SHP77 (cell line): ENCODE data around the gene POU2F1.

Source experiments
- DNase-seq, 2 experiments: peaks; one replicate each; lab custom pipeline; 2025; lab: John Stamatoyannopoulos, UW

The POU2F1 gene

GRCh38 chr1:167423684-167424619 is 203.3 kb downstream of the POU2F1 start:
- DNase-seq, result no peak

- no peak for DNase-seq
These were observed 204.8 kb downstream of the POU2F1 start for GRCh38 chr1:167425482-167425881.

- no peak for DNase-seq
These were observed 206.0 kb downstream of the POU2F1 start for GRCh38 chr1:167426716-167427115.

DNA sequence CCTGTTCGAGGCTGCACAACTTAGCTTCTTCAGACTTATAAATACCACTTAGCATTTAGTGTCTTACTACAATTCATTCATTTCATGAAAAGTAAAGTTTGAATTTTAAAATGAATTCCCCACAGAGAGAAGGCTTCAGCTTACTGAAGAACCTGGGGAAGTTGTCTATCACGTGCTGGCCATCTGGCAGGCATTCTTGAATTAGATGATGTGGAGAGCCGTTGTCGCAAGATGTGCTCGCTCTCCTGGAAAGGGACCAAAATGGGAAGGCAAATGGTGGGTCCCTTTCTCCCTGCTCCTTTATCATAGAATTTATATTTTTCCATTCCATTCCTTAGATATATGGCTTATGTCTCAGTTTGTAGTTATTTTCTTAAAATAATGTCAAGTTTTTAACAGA is 207.2 kb downstream of the POU2F1 start:
- DNase-seq, result no peak

DNA sequence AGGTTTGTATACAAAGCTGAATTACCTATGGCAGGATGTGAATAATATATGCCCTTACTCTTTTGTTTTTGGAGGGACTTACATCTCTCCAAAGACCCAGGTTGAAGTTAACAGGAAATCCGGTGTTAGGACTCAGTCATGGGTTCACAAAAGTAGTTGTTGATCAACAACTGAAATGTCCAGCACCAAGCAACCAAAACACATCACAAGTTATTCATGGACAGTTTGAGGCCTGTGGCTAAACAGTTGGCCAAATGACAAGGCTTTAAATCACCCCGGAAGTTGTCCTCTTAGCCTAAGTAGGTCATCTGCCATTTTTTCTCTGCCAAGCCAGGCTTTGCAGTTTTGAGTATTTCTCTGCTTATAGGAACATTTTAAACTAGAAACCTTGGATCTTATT is 207.7 kb downstream of the POU2F1 start:
- DNase-seq, result no peak

- DNase-seq, result no peak
These were observed 208.9 kb downstream of the POU2F1 start for GRCh38 chr1:167429612-167430011.

- no peak for DNase-seq
These were observed 209.6 kb downstream of the POU2F1 start for GRCh38 chr1:167430134-167430848.

- DNase-seq, result no peak
These were observed 210.2 kb downstream of the POU2F1 start for GRCh38 chr1:167430849-167431242.

DNA sequence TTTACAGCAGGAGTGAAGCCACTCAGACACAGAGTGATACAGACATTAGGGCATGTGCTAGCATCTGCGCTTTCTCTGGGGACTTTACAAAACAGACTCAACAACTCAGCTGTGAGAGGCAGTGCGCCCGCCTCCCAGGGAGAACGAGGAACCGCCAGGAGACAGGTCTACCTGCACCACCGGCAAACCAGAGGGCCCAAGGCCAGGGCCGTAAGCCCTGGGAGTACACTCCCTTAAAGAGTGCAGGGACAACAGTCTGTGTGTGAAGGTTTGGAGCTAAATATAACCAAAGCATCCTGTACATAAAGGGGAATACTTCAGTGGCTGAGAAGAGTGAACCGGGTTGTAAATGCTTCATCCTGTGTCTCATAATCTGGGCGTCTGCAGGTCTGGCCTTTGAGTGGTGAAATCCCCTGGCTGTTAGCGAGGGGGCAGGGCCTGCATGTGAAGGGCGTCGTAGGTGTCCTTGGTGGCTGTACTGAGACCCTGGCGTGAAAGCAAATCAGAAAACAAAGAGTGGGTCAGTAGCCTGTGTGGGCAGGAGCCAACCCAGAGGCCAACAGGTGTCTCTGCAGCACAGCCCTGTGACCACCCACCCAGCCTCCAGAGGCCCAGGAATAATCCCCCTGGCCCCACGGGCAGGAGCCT is 210.7 kb downstream of the POU2F1 start:
- no peak for DNase-seq

GRCh38 chr1:167431909-167432650 is 211.4 kb downstream of the POU2F1 start:
- DNase-seq, result no peak

GRCh38 chr1:167432780-167433179 is 212.1 kb downstream of the POU2F1 start:
- no peak for DNase-seq

- DNase-seq, result no peak
These were observed 213.2 kb downstream of the POU2F1 start for GRCh38 chr1:167433884-167434283.

- no peak for DNase-seq
These were observed 213.6 kb downstream of the POU2F1 start for GRCh38 chr1:167434306-167434705.

DNA sequence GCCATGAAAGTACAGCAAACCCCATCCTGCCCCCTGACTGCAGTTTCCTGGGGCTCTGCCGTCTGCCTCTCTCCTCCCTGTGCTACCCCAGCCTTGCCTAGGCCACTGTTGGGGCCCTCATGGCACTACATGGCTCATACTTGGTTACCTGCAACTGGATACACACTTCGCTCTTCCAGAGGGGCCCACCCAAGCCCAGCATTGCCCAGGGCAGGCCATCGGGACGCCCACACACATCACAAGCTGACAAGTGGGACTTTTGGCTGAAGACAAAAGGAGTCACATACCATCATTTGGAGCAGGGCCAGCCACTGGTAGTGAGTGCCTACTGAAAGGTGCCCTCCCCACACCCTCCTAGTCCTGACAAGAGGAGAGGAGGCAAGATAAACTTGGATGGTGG is 214.8 kb downstream of the POU2F1 start:
- DNase-seq, result no peak

DNA sequence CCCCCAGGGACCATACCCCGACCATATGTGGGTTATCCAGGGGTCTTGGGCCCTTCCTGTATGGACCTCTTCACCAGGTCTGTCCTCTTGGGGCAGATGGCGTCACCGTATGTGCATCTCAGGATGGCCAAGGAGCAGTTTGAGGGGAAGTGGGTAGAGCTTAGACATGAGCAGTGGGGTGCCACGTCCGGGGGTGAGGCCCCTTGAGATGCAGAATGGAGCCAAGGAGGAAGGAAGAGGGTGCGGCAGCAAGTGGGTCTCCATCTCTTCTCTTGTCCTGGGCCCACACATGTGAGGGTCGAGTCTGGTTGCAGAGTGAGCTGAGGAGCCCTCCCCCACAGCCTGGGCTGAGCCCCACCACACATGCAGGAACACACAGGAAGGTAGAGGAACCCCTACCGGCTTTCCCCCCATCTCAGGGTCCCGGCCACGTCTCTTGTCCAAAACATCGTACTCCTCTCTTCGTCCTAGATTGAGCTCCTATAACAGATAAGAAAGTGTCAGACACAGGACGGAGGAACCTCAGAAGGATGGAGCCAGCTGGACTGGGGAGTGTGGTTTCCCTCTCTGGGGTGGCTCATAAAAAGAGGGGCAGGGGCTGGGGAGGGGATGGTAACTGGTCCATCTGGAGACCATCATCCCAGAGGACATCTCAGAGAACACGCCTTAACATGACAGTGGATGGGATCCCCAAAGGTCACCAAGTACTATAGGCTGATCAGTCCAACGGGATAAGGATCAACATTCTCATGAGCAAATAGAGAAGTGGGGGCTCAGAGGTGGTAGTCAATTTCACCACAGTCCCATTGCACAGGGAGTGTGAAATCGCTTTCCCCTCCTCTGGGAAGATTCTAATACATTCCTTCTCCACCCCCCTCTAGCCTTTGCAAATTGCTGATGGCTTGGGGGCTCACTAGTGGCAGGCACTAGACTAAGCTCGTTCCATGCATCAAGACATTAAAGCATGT is 217.8 kb downstream of the POU2F1 start:
- DNase-seq, result no peak

DNA sequence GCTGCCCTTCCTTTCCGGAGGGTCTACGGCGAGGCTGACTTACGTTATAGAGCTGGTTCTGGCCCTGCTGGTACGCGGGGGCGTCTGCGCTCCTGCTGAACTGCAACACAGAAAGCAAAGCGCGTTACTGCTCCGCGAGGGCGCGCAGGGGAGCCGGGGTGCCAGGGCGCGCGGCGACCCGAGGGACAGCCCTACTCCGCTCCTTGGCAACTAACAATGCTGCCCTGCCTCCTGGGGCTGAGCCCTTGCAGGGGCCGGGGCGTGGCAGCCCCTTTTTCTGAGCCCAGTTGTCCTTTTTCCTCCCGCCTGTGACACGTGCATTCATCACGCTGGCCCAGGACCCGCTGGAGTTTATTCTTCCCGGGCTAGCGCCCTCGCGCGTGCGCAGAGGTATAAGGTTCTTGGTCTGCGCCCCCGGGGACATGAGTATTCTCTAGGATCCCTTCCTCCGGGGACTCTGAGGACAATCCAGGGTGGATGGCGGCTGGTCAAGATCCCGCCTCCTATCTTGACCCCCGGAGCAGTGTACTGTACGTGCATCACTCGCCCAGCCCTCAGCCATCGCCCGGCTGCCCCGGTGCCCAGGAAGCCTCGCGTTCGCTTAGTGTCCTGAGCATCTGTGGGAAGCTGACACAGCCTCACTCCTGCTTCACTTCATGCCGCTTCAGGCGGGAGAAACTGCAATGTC is 218.8 kb downstream of the POU2F1 start:
- no peak for DNase-seq

DNA sequence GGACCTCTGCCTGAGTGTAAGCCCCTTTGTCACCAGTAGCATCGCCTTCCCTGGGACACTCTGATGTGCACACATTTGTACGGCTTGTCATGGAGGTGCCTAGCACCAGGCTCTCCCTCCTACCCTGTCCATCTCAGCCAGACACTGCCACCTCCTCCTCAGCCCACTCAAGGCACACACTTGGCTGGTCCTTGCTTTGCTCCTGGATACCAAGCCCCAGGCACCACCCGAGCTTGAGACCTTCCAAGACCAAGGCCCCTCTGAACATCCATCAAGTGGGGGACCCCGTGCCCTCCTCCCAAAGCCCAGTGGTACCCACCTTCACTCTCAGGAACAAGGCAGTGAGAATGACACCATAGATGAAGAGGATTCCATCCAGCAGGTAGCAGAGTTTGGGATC is 219.7 kb downstream of the POU2F1 start:
- no peak for DNase-seq

- no peak for DNase-seq
These were observed 220.1 kb downstream of the POU2F1 start for GRCh38 chr1:167440776-167441175.

GRCh38 chr1:167441222-167441621 is 220.5 kb downstream of the POU2F1 start:
- DNase-seq, result no peak

DNA sequence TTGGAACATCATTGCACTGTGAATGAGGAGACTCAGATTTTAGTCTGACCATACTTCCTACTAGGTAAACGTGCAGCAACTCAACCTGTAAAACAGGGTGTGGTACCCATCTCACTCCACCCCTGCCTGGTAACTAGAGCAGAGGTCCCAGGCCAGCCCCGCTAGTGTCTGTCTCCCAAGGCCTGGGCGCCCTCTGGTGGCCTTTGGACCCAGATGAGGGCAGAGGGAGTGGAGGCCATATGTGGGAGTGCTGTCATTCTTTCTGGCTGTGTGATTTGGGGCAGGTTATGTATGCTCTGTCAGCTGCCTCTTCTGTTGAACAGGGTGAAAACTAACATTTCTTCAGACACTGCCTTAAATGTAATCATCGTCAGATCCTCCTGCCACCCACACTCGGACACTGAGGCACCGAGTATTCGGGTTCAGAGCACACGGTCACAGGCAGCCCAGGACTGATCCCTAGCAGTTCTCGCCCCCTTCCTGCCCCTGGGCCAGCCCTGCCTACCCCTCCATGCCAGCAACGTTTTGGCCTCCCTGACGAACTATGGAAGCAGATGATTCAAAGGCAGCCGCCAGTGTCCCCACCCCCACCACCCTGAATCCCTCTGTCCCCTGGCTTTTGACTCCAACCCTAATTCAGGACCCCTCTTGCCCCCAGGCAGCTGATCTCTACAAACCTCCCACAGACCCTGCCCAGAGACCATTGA is 221.6 kb downstream of the POU2F1 start:
- peak; percentile 71 to 84 for DNase-seq
